Urothelium cell line (cell line): Measurements from ENCODE around the gene MITF.

Source experiments
- DNase-seq: peaks from one replicate; pipeline ENCODE4 v3.0.0; 2011; ENCODE audit warnings: low spot score, mixed read lengths
- FAIRE-seq: peaks from 2 replicates; lab custom pipeline; 2011; peaks lifted over from hg19 to GRCh38; lab: Jason Lieb, UNC

The MITF gene

DNA sequence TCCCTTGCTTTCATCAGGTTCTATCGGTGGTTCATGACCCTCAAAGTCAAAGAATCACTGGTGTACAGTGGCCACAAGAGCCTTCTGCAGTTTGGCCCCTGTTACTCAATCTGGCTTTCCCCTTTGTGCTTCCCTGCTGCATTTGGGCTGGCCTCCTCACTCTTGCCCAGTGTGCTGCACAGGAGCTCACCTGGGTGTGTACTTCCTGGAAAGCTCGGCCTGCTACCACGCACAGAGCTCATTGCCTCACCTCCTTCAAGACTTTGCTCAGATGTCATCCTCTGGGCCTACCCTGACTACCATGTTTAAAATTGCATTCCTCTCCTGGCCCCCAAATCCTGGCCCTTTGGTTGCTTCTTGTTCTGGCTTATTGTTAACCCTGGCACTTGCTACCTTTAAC lies 90.9 kb downstream of the MITF start:
- FAIRE-seq (no peak), DNase-seq (no peak)

GRCh38 chr3:69831737-69832136 lies 92.5 kb downstream of the MITF start:
- FAIRE-seq (no peak), DNase-seq (no peak)

DNA sequence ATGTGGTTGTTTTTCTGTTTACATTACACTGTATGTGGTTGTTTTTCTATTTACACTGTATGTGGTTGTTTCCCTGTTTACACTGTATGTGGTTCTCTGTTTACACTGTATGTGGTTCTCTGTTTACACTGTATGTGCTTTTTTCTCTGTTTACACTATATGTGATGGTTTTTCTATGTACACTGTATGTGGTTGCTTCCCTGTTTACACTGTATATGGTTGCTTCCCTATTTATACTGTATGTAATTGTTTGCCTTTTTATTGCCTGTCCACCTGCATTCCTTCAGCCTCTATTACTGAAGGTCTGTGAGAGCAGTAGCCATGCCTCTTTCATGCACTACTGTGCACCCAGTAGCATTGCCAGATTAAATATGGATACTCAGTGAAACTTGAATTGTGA lies 94.3 kb downstream of the MITF start:
- FAIRE-seq = no peak
- no peak for DNase-seq

GRCh38 chr3:69838217-69838616 lies 99.0 kb downstream of the MITF start:
- FAIRE-seq = no peak
- no peak for DNase-seq

DNA sequence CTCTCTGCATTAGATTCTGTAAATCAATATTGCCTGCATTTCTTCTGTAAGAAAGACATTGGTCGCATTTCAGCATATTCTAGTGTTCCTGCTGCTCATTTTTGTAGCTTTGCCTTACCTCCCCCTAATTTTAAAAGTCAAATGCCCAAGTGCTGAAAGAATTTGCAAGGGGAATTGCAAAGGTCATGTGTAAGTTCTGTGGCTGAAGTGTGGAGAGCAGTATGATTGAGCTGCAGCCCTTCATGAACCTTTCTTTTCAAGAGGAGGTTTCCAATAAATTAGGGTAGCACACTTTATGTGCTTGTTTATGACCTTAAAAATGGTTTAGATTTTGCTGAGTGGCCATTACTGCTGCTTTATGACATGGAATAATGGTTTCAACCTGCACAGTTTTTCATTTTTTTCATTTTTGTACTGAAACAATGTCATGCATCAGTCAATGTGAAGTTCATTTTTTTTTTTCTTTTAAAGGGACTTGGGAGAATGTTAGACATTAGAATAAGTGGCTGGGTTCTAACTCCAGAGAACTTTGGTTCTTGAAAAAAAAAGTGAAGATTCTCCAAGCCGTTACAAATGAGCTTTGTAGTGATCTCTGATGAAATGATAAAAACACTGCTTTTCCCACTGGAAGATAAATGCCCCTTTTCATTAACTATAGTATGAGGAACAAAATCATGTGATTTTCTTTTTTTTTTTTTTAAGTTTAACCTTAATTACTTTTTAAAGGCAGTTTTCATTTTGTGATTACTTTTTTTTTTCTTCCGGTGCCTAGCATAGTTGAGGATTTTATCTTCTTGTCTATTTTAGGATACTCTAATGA lies 99.6 kb downstream of the MITF start:
- no peak for FAIRE-seq
- DNase-seq = no peak

DNA sequence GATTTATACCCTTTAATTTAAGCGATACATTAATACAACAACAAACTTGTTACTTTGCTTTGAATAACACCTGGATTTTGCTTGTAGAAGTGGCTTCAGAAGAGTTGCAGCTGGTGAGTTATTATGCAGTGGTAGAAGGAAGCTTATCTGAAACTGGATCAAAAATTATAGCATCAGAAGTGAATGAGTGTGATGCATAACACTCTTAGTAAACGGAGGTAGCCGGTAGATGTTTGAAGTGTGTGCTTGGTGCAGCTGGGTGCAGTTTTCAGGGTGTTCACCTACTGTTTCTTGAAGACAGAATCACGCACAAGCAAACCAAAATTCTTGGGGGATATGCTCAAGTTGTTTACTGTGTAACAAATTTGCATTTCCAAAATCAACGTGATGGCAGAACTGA lies 103.1 kb downstream of the MITF start:
- FAIRE-seq (no peak), DNase-seq (no peak)

- no peak for FAIRE-seq
Observed at GRCh38 chr3:69842789-69843188, 103.5 kb downstream of the MITF start.

GRCh38 chr3:69844706-69845105 lies 105.4 kb downstream of the MITF start:
- FAIRE-seq (no peak), DNase-seq (no peak)

More at GRCh38 chr3:69842789-69843188, 103.5 kb downstream of the MITF start:
- no peak for DNase-seq

DNA sequence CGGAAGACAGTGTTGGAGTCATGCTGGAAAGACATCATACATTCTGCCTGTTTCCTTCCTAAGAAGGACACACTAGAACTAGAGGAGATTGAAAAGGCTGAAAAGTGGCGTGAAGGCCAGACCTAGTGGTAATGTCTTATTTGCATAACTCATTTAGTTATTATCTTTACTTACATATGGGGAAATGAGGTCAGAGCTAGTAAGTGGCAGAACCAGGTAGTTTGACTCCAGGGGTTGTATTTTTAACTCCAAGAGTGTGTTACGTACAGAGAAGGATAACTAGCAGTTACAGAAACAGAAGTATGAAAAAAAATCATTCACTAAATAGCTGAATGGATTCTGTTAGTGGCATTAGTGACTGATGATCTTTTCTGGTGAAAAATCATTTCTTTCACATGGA lies 108.0 kb downstream of the MITF start:
- DNase-seq (no peak), FAIRE-seq (no peak)

GRCh38 chr3:69848113-69848512 lies 108.8 kb downstream of the MITF start:
- FAIRE-seq = no peak

GRCh38 chr3:69850849-69851248 lies 111.6 kb downstream of the MITF start:
- no peak for FAIRE-seq

More at GRCh38 chr3:69848113-69848512, 108.8 kb downstream of the MITF start:
- DNase-seq = no peak

GRCh38 chr3:69853027-69853426 lies 113.8 kb downstream of the MITF start:
- FAIRE-seq (no peak), DNase-seq (no peak)

More at GRCh38 chr3:69850849-69851248, 111.6 kb downstream of the MITF start:
- no peak for DNase-seq

DNA sequence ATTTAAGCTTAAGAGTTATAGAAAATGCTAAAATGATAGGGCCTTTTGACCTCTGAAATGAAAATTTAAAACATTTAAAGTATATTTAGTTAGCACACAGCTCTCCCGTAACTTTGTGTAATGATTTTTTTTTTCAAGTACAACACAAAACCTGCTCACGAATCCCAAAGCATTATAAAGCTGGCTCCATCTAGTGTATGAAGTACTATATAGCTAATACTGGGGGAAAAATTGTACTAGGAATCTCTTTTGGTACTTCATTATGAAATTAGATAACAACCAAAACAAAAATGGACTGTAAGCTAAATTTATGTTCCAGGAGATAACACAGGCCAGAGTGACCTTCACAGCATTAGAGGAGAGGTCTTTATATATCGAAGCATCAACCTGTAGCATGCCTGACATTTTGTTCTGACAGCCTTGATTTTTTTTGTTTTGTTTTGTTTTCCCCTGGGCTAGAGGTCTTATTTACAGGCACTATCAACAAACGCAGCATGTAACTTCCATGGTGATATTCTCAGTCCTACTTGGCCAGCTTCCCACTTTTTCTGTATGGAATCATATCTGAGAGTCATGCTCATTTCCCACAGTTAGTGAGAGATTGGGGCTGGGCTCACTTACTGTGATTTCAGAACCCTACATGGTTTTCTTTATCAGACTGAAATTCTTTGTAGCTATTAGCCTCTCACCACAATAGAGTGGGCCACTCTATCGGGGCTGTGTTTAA lies 116.3 kb downstream of the MITF start:
- FAIRE-seq (no peak), DNase-seq (peak; percentile 20)

DNA sequence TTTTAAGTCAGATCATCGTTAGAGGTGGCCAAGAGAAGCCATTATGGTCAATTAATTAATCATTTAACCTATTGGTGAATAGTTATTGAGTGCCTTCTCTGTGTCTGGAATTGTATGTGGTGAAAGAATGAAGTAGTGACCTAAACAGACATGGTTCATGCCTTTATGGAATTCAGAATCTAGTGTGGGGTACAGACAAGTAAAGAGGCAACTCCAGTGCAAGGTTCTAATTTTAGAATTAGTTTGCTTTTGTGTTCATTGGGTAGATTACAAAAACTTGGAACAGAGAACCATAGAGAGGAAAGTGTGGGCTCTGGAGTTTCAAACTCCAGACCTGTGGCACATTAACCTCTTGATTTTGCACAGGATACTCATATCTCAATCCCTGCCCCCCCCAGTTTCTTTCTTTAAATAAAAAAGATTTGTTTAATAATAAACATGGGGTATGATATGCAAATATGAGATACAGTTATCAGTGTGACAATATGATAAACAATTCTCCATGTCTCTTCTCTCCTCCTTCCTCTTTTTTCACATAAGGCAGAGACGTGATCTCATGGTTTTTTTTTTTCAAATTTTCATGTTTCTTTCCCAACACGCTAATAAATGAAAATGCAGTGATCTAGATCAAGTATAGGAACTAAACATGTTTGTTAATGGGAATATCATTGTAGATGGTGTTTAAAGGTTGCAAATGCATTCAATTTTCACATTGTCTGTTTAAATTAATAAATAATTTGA lies 117.9 kb downstream of the MITF start:
- FAIRE-seq = no peak
- no peak for DNase-seq

GRCh38 chr3:69861556-69861955 lies 122.3 kb downstream of the MITF start:
- FAIRE-seq = no peak
- no peak for DNase-seq

- no peak for DNase-seq
- no peak for FAIRE-seq
Observed at GRCh38 chr3:69864141-69864540, 124.9 kb downstream of the MITF start.

GRCh38 chr3:69864766-69865165 lies 125.5 kb downstream of the MITF start:
- FAIRE-seq = no peak
- no peak for DNase-seq

DNA sequence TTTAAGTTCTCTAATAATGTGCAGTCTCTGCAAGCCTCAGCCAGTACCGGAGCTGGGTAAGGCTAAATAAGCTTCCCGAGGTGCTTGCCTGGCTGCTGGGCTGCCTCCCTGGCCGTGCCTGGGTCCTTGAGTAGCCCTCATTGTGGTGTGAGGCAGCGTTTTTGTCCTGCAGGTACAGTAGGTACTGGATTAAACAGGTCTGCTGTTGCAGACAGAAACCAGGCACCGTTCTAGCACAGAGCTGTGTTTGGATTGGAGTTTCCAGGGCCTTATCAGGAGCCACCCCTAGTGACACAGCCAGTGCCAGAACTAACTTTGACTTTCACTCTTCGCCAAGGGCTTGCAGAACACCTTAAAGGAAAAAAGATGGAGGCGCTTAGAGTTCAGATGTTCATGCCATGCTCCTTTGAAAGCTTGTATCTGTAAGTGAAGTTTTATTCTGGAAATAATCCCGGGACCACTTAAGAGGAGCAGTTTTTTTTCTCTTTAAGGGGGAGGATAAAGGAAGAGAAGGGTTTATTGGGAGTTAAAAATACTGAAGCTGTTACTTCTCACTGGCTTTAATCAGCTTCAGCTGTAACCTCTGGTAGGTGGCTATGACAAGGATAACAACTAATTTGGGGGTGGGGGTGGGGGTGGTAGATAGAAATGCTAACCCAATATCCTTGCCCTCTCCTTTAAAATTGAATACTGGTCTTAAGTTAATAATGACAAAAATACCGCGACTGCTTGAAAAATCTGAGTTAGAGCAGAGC lies 126.8 kb downstream of the MITF start:
- DNase-seq = peak; percentile 16
- no peak for FAIRE-seq

DNA sequence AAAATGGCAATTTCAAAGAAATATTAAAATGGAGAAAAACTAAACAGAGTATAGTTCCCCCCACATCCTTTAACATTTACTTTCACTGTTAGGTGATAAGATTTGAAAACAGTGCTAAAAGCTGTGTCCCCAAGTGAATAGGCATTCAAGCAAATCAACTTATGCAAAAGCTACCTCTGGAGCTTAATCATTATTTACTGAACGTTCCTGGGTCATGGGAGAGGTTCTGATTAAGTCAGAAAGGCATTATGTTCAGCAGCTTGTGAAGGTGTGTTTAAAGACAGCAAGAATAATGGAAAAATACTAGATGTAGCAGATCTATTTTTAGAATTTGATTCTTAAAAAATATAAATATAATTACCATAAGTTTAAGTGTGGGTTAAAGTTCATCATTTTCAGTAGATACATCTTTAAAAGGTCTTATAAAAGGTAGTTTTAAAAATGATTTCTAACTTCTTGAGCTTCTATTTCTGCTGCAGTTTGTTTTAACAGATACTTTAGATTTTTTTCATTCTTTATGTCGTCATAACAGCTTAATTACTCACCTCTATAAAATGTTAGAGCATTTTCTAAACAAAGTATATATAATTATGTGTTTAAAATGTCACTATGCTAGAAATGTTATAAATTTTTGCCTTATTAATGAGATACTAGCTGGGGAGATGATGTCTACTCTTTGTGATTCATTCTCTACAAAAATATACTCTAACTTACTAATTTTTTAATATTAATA lies 127.9 kb downstream of the MITF start:
- FAIRE-seq (no peak), DNase-seq (no peak)

GRCh38 chr3:69867941-69868505 lies 128.8 kb downstream of the MITF start:
- DNase-seq = no peak
- no peak for FAIRE-seq
